GM18502 (cell line): ENCODE data around the gene SHH.

Experiments
- ATAC-seq: cut with Tn5 transposase; IDR thresholded peaks from one replicate; pipeline ENCODE4 v1.9.1; 2021; ENCODE audit warnings: mild to moderate bottlenecking; ENCODE audit not compliant: unreplicated experiment, poor library complexity

The SHH gene

DNA sequence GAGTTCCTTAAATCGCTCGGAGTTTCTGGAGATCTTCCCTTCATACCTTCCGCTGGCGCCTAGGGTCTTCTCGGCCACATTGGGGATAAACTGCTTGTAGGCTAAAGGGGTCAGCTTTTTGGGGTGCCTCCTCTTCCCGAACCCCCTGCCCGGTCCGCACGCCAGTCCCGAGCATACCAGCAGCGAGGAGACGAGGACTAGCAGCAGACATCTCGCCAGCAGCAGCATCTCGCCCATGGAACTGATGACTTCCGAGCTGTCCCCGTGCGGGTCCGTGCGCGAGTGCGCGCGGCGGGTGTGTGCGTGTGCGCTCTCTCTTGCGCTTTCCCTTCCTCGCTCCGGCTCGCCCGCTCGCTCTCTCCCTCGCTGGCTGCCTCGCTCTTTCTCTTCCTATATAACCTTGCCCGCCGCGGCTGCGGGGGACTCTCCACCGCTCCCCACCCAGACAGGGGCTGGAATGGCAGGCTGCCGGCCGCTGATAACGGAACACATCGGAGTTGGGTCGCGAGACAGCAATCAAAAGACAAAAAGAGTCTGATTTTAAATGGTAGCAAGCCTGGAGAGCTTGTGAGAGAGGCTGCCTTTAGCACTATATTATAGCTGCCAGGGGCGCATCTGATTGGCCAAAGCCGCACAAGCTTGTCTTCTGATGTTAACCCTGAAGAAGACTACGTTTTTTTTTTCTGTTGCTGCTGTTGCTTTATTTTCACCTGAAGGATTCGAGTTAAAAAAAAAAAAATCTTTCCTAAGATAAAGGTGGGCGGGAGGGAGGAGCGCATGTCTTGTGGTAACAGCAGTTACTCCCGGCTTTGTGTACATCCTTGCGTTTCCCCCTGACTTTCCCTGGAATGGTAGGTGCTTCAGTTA is at the start of gene SHH:
Gene SHH, minus strand, starts transcription at position 569 of the 867 bp plus-strand sequence. Its CDS starts 341 bp downstream, at position 228.
- ATAC-seq = no peak

DNA sequence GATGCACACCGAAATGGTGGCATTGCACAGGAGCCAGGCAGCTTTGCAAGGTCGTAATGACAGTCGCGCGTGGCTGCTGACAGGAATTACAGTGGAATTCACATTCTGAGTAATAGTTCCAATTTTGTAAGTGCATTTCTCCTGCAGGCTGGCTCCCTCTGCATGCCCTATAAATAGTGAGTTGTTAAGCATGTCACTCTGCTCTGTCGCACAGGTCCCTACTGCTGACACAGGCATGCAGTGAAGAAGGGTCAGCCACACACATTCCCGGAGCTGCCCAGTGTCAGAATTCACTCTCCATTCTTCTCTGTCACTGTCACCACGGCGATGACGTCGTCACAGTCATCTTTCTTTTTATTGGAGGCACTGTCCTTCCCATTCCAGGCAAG is 49.2 kb upstream of the SHH start:
- ATAC-seq = no peak

DNA sequence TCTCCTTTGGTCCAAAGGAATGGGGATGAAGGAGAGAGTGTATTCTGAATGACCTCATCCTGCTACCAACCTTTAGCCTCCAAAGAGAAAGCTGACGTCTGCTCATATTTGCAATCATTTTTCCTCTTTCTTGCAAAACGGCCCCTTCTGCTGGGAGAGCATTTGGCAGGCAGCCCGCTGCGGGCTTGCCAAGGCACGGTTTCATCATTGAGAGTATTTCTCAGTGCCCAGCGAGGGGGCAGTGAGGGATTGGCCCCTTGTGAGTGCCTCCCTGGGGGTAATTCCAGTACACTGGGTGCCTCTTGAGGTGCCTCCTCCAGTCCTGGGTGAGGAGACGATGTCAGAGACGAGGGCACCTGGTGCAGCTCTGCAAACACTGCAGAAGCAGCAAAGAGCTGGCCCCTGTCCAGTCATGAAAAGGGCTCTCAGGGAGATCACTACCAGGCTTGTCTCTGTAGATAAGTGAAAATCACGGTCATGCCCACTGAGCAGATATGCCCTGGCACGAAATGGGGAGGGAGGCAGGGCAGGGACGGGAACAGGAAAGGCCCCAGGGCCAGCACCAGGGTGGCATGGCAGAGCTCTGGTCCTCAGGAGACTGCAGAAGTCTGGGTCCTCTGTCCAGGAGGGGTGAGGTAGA is 48.7 kb upstream of the SHH start:
- ATAC-seq = no peak

DNA sequence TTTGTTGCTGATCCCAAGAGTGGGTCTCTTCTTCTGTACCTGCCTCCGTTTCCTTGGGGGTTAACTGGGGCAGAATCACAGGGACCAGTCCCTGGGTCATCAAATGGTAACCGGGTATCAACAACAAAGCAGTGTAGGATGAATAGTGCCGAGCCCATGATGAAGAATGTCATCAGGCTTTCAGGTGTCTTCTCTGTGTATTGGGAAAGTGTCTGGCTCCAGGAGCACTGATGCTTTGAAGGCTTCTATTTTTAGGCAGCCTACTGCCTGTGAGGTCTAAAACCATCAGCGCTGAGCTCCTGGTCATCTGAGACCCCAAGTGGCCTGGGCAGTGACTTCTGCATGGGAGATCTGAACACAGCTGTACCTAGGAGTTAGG is 48.2 kb upstream of the SHH start:
- ATAC-seq = no peak

DNA sequence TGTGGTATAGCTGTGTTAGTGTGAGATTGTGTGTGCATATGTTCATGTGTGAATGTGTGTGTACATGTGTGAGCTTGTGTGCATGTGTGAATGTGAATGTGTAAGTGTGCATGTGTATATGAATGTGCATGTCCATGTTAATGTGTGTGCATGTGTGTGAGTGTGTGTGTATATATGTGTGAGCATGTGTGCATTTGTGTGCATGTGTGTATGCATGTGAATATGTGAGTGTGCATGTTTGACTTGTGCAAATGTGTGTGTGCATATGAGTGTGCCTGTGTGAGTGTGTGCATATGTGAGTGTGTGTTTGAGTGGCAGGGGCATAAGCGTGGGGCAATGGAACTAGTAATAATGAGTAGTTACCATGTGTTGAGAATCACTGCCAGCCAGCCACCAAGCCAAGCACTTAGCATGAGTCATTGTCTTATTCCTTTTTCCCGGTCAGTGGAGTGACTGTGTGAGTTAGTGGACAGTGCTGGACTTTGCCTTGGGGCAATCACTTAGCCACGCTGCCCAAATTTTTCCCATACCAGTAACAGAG is 46.3 kb upstream of the SHH start:
- ATAC-seq = no peak

DNA sequence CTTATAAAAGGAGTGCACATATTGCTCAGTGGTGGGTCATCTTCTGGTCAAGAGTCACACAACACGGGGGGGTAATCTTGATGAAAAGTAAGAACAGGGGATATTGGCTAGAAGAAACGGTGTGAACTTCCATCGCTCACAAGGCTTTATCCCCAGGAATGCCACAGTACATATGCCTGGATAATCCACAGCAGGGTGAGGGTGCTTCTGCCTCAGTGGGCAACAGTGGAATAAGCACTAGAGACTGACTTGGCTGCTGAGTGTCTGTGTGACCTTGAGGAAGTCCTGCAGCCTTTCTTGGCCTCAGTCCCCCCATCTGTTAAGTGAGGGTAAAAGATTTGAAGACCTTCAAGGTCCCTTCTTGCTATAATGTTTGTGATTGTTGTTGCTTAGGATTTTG is 44.9 kb upstream of the SHH start:
- no peak for ATAC-seq

DNA sequence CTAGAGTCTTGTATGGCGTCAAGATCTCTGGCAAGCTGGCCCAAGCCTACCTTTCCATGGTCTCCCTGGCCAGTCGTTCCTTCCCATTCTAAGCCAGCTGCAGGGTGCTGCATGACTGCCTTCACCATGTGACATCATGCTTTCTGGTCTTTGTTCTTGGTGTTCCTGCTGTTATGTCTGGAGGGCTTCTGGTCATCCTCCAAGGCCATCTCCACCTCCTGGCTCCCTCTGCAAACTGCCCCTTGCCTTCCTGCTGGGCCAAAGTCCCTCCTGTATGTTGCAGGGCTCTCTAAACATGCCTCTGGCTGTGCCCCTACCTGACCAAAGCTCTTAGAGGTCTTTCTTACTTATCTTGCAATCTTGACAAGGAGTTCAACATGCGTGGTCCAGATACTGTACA is 44.4 kb upstream of the SHH start:
- ATAC-seq = no peak

DNA sequence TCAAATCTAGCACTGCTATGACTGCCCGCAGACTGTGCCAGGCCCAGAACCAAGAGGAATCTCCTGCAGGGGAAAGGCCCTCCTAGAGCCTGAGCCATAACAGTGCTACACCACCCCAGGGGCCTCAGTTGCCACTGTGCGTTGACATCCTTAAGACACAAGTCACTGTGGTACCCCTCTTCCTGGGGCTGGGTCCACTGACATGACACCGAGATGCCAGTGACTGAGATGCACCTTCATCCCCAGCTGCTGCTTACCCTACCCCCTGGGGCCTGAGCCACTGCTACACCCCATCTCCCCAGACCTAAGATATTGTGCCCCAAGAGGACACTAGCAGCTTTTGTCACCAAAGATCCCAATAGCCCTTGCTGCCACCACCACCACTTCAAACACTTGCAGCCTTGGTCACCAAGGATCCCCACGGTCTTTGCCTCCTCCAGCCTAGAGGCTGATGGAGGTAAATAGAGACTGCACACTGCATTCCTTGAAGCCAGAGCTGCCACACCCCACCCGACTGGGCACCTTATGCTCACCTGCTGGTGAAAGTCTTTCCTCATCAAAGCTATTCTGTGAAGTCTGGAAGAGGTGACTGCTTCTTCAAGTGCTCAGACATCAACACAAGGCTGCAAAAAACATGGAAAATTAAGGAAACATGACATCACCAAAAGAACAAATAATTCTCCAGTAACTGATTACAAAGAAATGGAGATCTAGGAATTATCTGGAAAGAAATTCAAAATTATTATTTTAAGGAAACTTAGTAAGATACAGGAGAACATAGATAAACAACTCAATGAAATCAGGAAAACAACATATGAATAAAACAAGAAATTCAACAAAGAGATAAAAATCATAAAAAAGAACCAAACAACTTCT is 40.4 kb upstream of the SHH start:
- no peak for ATAC-seq

DNA sequence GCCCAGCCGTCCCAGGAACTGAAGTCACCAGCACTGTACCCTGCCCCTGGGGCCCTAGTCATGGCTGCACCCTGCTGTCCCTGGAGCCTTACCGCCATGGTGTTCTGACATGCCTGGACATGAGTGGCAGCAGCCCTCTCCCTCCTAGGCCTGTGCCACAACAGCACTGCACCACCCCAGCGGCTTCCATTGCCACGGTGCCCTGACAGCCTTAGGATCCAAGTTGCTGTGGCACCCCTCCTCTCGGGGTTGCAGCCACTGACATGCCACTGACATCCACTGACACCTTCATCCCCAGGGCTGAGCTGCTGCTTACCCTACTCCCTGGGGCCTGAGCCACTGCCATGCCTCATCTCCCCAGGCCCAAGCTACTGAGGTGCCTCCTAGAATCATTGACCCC is 39.6 kb upstream of the SHH start:
- no peak for ATAC-seq

DNA sequence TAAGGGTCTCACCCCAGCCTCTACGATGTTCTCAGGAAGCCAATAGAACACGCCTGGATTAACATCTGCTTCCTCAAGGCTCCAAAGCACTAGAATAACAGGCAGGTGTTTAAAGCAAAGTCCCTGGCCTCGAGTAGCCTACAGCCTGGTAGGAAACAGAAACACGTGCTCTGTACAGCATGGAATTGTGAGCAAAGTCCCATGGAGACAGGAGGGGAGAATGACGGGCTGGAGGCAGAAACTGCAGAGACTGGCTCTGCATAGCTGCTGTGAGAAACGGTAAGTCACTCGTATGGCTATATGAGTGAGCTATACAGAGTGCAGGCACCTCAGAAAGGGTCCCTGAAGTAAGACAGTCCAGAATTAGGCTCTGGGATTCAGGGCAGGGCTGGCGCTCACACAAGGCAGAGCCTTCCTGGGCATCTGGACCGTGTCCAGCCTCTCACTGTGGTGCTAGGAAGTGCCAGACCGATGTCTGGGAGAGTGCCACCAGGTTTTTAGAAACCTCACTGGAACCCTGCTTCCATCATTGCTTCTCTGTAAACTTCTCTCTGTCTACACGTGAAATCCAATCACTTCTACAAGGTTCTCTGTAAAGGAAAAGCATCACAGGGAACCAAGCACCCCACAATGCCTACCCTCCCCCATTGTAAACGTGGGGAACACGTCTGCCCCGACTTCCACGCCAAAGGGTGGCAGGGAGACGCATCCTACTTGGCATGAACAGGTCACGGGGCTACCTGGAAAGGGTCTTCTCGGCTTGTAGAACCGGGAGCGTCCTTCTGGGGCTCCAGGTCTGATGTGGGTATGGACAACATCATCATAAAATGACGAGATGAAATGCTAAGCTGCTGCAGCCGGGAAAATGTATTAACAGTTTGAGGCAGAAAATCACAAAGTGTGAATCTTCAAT is 38.8 kb upstream of the SHH start:
- ATAC-seq = no peak

DNA sequence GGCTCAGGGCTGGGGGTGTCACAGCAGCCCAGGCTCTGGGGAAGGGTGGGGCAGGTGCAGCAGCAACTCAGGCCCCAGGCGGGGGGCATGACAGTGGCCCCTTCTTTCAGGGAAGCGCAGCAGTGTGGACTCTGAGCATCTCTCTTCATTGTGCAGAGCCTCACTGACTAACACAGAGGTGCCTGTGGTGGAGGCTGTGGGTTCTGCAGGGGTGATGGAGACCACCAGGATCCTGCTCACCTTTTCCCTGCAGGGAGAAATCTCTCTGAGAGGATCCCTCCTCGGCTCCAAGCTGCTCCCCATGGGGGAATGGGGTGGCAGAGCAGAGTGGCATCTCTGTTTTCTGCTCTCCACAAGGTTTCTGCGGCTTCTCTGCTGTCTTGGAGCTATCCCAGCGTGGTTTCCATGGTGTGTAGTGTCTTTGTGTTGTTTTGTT is 37.8 kb upstream of the SHH start:
- no peak for ATAC-seq

DNA sequence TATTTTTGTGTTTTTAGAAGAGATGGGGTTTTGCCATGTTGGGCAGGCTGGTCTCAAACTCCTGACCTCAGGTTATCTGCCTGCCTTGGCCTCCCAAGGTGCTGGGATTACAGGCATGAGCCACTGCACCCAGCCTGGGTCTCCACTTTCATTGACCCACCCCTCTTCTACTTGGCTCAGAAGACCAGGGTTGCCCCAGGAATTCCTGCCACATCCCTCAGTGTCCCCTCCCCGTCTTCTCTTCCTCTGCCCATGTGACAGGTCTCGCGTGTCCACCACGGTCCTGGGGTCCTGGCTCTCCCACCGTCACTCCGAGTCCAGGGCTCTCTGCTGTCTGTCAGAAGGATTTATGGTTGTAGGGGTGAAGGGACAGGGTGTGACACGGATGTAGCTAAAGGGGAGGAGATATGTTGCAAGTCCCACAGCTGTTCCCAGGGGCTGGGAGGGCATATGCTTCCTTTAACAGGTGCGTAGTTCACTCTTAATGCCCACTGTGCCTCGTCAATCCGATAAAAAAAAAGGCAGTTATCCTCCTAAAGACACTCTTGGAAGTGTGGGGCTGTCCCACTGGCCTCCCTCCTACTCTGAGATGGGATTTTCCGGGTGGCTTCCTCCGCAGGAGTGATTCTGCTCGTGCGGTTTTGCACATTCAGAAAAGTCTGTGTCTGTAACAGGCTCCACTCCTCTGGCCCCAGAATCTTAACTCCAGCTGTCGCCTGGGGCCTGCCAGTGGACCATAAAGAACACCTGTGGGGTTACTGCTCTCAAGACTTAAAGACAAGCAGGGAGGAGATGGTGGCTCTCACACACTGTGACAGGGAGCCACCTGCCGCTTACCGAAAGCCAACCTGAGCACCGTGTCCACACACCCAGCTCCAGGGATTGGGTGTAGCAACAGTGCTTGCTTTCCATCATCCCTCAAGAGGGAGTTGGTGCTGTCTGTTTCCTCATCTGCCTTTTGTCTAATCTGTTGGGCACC is 36.7 kb upstream of the SHH start:
- ATAC-seq = no peak

DNA sequence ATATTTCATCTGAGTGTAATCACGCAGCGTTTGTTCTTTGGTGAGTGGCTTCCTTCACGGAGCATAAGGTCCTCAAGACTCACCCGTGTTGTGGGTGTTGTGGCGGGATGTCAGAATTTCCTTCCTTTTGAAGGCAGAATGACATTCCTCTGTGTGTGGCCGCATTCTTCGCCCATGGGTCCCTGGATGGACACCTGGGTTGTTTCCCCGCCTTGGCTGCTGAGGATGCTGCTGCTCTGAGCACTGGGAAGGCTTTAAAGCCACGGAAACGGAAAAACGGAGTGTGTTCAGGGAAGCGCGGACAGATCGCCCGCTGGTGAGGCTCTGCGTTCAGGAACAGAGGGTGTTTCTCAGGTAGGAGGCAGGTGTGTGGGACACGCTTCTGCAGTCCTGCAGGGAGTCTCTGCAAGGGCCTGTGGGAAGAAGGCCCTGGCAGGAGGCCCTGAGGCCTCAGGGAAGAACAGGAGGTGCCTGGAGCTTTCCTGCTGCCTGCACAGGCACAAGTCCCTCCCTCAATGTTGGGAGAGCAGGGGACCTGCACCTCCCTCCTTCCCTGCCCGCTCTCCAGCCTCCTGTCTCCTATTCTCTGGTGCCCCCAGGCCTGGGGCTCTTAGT is 35.7 kb upstream of the SHH start:
- no peak for ATAC-seq

DNA sequence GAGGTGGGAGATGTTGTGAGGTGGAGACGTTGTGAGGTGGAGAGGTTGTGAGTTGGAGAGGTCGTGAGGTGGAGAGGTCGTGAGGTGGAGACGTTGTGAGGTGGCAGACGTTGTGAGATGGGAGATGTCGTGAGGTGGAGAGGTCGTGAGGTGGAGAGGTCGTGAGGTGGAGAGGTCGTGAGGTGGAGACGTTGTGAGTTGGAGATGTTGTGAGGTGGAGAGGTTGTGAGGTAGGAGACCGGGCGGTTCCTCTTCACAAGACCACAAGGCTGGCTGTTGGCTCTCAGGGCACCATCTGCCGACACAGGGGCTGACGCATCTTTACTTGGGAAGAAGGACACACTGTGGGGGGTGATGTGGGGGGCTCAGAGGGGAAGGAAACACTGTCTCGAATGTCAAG is 34.7 kb upstream of the SHH start:
- no peak for ATAC-seq

DNA sequence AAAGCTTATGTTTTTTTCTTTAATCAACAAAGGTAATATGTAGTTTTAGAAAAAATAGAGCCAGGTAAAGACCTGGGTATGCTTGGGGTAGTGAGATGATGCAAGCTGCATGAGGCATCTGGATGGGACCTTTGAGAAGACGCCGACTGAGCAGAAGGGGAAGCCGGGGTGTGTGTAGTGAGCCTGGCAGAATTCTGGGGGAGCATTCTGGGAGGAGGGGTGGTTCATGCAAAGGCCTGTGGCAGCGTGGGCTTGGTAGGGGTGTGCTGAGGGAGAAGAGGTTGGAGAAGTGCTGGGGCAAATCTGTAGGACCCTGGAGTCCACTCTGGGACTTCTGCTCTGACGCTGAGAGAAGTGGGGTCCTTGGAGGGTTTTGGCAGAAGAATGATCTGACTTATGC is 33.9 kb upstream of the SHH start:
- no peak for ATAC-seq

DNA sequence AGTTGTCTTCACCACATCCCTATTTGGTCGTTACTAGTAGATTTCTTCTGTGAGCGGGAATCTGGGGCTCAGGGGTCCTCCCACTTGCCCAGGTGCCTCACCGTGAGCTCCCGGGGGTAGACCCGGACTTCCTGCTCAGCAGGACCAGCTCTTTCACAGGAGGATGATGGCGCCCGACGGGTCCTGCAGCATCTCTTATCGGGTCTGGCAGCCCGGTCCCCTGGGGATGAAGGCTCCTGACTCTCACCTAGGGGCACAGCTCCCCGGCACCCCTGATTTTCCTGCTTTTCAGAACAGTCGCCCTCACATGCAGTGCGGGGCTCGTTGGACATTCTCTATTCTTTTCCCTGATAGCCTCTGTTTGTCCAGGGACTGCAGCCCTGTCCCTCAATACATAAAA is 33.0 kb upstream of the SHH start:
- no peak for ATAC-seq

DNA sequence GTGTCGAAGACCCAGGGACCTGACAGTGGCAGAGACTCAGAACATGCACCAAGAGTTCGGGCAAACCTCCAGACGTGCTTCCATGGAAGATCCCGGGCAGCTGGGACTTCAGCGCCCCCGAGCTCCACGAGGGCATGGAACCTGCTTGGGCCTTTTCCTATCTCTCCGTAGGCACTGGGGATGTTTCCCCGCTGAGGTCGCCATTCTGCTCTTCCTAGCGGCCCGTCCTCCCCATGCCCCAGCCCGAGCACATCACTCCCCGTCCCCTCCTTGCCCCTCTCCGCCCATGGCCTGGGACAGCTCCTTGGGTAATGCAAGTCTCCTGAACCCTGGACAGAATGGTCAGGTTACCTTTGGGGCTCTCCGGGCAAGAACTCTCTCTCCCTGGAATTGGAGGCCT is 32.3 kb upstream of the SHH start:
- ATAC-seq = no peak

DNA sequence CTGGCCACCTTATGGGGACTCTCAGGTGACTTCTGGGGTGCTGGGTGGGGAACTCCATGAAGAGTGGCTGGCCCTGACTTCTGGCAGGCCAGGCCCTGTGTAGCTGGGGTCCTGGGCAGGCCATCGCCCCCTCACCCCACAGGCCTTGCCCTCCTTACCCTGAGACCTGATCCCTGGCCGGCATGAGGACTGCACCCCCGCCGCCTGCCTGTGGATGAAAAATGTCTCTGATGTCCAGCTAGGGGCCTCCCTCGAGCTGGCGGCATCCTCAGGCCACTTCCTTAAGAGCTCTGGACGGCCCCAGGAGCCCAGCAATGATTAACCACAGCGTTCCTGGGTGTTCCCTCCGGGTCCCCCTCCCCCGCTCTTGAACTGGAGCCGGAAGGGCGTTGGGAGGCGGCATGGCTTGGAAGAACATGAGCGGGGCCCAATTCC is 31.8 kb upstream of the SHH start:
- ATAC-seq = no peak
